ENCODE measurements around the gene SEC24B.

- TF ChIP-seq EZH2 (IDR thresholded peaks at IDR 0.05; ENCODE audit: borderline replicate concordance, low read depth, low read length, severe bottlenecking) (no peak), CTCF (IDR thresholded peaks at IDR 0.05; ENCODE audit: borderline replicate concordance, extremely low read depth, low read length, poor library complexity, severe bottlenecking) (no peak)
Observed at GRCh38 chr4:109410226-109410625, 23.4 kb upstream of the SEC24B start.

All from DND-41 (cell line).